HG02938 (cell line): Measurements from ENCODE around the gene G2E3.
A peak's percentile ranks its signal among the peaks of the same experiment; 100 is the strongest.
"Not testable (repeated sequence)": the region's sequence is repeated elsewhere in the genome, so short reads cannot be mapped to it uniquely, and the experiment has no call there.

Experiments used
- ATAC-seq: cut with Tn5 transposase; IDR thresholded peaks from one replicate; pipeline ENCODE4 v1.9.1; 2021; ENCODE audit warnings: mild to moderate bottlenecking, moderate library complexity; ENCODE audit not compliant: unreplicated experiment

Gene G2E3

GRCh38 chr14:30600922-30601918 lies 42.3 kb downstream of the G2E3 start:
- ATAC-seq: no peak

GRCh38 chr14:30603402-30603801 lies 44.4 kb downstream of the G2E3 start:
- ATAC-seq: no peak

DNA sequence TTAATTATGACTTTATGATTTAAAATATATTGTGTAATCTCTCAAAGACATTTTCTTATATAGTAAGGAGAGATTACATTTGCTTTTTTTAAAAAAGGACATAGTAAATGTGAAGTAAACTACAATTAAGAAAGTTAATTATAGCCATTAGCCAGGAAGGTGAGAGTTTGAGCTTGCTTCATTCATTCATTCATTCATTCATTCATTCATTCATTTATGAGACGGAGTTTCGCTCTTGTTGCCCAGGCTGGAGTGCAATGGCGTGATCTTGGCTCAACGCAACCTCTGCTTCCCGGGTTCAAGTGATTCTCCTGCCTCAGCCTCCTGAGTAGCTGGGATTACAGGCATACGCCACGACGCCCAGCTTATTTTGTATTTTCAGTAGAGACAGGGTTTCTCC lies 45.7 kb downstream of the G2E3 start:
- ATAC-seq: not testable (repeated sequence)

- no peak for ATAC-seq
Observed at GRCh38 chr14:30607156-30607780, 48.3 kb downstream of the G2E3 start.

DNA sequence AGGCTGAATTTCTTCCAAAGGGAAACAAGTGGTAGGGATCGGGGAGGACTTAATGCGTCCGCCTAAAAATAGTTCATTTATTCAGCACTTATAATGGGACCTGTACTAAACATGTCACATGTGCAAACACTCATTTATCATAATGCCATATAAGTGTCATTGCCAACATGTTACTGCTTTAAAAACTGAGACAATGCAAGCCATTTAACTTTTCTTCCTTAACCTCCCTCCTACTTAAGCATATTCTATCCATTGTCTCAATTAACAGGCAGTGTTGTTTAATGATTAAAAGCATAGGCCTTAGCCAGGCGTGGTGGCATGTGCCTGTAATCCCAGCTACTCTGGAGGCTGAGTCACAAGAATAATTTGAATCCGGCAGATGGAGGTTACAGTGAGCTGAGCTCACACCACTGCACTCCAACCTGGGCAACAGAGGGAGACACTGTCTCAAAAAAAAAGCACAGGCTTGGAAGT lies 49.6 kb downstream of the G2E3 start:
- no peak for ATAC-seq

- no peak for ATAC-seq
Observed at GRCh38 chr14:30610787-30611343, 51.9 kb downstream of the G2E3 start.

DNA sequence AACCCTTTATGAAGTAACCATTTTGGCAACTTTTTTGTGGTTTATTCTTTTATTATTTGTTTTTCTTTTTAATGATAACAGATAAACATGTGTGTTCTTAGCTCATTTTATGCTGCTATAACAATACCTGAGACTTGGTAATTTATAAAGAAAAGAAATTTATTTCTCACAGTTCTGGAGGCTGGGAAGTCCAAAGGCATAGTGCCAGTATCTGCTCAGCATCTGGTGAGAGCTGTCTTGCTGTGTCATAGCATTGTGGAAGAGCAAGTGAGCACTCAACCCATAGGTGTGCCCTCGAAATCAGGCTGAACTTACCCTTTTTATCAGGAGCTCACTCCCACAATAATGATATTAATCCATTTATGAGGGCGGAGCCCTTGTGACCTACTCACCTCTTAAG lies 55.2 kb downstream of the G2E3 start:
- no peak for ATAC-seq

DNA sequence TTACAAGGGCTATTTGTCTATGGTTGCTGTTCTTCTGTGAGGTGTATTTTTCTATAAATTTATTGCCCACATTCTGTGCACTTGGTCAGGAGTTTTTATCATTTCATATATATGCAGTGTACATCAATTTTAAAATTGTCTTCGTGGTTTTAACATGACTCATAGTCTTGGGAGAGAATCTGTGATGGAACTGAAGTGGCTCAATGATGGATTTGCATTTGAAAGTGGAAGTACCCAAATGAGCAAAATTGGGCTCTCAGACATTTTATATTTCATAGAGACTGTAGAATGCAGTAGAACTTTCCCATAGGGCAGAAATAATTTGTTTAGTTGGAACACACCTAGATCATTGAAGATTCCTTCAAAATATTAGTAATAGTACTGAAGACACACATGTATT lies 61.2 kb downstream of the G2E3 start:
- ATAC-seq: peak; percentile 49

DNA sequence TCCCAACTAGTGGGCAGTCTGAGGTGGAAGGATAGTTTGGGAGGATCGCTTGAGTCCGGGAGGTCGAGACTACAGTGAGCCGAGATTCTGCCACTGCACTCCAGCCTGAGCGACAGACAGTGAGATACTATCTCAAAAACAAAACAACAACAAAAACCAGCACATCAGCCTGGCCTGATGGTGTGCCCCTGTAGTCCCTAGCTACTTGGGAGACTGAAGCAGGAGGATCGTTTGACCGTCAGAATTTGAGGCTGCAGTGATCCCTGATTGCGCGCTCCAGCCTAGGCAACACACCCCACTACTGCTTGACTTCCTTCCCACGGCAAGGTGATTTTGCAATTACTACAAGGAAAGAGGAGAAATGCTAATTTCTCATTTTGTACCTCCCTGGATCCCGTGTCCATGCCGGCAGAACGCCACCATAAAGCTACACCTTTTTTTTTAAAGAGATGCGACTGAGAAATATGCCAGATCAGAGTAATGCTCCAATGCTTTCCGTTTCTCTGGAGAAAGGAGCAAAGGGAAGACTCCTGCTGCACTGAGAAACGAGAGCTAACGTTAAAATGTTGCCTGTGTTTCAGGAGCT lies 62.5 kb downstream of the G2E3 start:
- peak; percentile 8 for ATAC-seq

DNA sequence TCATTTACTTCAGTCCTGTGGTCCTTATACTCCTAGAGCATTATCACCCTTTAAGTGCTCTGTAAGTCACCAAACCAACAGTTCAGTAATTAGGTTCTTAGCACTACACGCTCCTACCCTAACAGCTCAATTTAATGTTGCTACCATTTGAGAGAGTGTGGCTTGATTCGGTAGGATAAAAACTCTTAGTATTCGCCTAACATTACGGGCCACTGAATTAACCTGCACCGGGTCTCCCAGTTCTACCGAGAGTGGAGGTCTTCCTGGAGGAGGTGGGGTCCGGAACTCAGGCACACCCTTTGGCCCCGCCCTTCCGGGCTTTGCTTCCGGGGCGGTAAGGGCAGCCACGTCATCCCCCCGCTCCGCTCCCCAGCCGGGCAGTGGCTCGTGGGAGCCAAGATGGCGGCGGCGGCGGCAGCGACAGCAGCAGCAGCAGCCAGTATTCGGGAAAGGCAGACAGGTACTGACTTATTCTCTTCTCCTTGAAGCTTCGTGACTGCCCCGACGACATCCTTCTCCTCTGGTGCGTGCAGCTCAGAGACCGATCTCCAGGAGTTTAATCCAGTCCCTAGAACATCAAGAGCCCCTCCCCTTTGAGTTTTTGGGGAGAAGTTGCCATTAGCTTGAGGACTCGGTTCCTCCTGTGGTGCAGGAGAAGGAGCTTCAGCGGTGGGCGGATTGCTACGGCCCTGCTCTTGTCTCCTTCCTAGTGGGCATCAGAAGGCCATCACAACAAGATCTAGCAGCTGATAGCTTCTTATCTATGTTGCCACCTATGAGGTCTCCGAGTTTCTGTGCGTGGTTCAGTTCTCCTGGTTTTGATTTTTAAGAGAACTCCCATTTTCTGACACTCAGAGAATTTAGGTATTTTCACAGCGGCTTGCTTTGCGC lies 63.2 kb downstream of the G2E3 start, which contains the start of gene SCFD1:
Gene SCFD1, plus strand, starts transcription at position 380 of the 891 bp plus-strand sequence. Its CDS starts 20 bp downstream, at position 400.
- ATAC-seq: peak; percentile 89

DNA sequence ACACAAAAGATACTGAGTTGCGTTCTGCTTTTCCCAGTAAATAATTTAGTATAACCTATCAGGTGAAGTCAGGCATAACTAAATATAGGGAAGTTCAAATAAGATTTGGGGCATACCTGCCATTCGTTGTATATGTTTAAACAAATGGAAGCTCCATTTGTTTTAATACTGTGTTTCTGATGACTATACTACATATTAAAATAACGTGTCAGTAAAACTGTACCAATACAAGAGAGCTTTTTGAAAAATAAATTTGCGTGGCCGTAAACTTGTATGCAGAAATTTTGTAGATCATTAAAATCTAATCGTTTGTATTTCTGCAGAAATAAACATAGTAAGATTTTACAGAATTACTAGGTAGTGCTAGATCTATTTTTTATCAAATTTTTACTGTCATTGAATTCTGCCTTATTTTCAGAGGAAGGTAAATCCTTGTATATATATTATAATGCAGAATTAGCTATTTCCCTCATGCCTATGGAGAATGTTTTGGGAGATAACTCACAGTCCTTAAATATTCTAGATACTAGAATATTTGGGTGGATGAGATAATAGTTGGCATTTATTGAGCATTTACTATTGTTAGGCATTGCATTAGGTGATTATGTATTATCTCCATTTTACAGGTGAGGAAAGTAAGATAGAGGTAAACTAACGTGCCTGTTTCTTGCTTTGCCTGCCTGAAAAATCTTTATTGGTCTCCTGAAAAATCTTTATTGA lies 64.6 kb downstream of the G2E3 start:
- ATAC-seq: no peak

DNA sequence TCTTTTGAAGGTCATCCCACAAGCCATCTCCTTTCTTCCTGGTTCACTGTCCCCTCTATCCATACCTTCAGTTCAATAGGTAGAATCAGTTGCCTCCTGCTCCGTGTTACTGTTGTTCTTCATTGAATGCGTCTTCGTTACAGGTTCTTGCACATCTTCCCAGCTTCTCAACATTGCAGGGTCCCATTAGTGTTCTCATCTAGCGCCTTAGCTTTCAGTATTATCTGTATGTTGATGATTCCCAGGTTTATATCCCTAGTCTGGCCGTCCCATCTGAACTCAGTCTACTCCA lies 65.1 kb downstream of the G2E3 start:
- no peak for ATAC-seq

GRCh38 chr14:30625533-30625932 lies 66.6 kb downstream of the G2E3 start:
- no peak for ATAC-seq

- ATAC-seq: not testable (repeated sequence)
Observed at GRCh38 chr14:30629432-30629831, 70.5 kb downstream of the G2E3 start.

GRCh38 chr14:30630248-30630647 lies 71.3 kb downstream of the G2E3 start:
- ATAC-seq: no peak

- ATAC-seq: no peak
Observed at GRCh38 chr14:30632730-30633129, 73.8 kb downstream of the G2E3 start.

DNA sequence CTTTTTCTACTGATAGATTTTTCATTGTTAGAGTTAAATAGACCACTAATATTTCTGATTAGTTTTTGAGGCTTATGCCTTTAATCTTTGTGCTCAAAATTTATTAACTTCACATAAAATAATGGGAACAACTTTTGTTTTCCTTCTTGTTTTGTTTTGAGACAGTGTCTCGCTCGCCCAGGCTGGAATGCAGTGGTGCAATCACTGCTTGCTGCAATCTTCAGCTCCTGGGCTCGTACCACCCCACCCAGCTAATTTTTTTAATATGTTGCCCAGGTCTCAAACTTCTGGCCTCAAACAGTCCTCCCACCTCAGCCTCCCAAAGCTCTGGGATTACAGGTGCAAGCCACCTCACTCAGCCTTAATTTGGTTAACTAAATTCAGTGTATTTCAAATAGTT lies 80.0 kb downstream of the G2E3 start:
- no peak for ATAC-seq

DNA sequence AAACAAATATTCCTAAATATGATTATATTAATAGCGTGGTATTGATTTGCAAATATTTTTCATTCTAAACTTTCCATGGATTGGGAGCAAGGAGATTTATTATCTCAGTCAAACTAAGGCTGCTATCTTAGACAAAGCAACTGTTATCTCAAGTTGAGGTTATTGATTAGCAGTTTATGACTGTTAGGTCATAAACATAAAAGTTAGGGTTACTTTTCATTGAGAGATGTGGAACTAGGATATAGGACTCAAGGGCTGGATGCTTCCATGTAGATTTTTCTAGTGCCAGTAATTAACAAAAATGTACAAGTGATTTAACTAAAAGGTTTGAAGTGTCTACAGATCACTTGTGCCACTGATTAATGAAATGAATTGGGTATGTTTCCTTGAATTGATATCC lies 82.2 kb downstream of the G2E3 start:
- no peak for ATAC-seq

- ATAC-seq: not testable (repeated sequence)
Observed at GRCh38 chr14:30644462-30644861, 85.5 kb downstream of the G2E3 start.

DNA sequence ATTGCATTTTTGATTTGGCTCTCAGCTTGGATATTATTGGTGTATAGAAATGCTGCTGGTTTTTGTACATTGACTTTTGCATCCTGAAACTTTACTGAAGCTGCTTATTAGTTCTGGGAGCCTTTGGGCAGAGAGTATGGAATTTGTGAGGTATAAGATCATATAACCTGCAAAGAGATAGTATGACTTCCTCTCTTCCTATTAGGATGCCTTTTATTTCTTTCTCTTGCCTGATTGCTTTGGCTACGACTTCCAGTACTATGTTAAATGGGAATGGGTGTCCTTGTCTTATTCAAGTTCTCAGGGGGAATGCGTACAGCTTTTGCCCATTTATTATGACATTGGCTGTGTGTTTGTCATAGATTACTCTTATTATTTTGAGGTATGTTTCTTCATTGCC lies 86.6 kb downstream of the G2E3 start:
- ATAC-seq: no peak
